T-helper 2 cell treated with Interferon-gamma antibody and Interleukin-4, amounts not matched to agents 5 μg/mL and 100 μg/mL, for 36 hours (primary cell): ENCODE results near the gene WDR45B.

Source experiments
- DNase-seq: peaks from one replicate; pipeline ENCODE4 v3.0.0; 2021; ENCODE audit warnings: low spot score
- H3K27ac Mint-ChIP-seq: one replicate; pipeline ENCODE4 v1.8.0; 2021; ENCODE audit warnings: mild to moderate bottlenecking, mixed read lengths
- H3K27me3 Mint-ChIP-seq: one replicate; pipeline ENCODE4 v1.8.0; 2021; ENCODE audit warnings: low read depth, mixed read lengths
- H3K36me3 Mint-ChIP-seq: one replicate; pipeline ENCODE4 v1.8.0; 2021; ENCODE audit warnings: low read depth, mixed read lengths
- H3K4me1 Mint-ChIP-seq: one replicate; pipeline ENCODE4 v1.8.0; 2021; ENCODE audit warnings: low read depth, mixed read lengths
- H3K4me3 Mint-ChIP-seq: one replicate; pipeline ENCODE4 v1.8.0; 2022; ENCODE audit warnings: mild to moderate bottlenecking, moderate library complexity, mixed read lengths
- H3K9me3 Mint-ChIP-seq: one replicate; pipeline ENCODE4 v1.8.0; 2021; ENCODE audit warnings: mixed read lengths

Gene WDR45B

DNA sequence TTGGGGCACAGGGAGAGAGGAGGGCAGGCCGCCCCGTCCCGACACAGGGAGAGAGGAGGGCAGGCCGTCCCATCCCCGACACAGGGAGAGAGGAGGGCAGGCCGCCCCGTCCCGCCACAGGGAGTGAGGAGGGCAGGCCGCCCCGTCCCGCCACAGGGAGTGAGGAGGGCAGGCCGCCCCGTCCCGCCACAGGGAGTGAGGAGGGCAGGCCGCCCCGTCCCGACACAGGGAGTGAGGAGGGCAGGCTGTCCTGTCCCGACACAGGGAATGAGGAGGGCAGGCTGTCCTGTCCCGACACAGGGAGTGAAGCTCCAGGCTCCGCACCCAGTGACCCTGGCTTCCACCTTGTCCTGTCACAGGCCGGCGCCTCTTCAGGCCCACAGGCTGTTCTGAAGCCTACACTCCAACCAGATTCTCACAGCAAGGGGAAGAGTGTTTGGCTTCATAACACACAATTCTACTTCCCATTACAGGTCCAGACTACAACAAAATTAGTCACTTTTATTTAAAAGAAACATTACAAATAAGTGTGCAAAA is 34.1 kb downstream of the WDR45B start:
- Mint-ChIP-seq H3K27ac (no peak overlapping the region), H3K9me3 (no peaks in the 10 kb centered on the region), H3K4me1 (no peaks in the 10 kb centered on the region), H3K36me3 (peaks cover 47% of the 10 kb centered on the region), H3K4me3 (no peak overlapping the region), H3K27me3 (no peaks in the 10 kb centered on the region)
- no peak for DNase-seq

DNA sequence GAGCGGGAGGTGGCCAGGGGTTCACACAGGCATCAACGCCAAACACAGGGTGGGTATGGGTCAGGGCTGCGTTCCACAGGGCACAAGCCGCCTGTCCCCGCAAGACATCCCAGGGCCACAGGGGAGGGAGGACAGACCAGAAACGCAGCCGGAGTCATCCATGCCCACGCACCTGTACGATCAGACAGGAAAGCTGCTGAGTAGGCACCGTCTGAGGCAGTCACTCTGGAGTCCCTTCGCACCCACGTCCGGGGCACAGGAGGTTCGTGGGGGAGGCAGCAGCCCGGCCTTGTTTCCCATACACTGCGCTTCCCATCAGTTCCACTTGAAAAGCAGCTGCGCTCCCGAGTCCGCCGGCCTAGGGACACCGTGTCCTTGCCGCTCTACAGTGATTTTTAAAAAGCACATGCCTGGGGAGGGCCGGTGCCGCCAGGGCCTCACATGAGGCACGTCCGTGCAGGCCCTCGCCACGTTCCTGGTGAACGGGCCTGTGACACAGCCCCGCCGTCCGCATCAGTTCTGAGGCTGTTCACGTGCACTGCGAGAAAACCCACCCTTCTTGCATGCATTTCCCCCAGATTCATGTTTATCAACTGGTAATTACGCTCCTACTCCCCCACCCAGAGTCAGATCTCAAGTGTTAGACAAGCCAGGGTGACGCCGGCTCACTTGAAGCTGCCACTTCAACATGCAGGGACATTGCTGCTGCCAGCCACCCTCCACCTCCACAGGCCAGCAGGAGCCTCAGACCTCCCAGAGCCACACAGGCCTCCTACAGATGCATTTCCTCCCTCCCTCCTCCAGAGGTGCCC is 34.8 kb downstream of the WDR45B start:
- Mint-ChIP-seq H3K27ac (no peak overlapping the region), H3K4me1 (no peaks in the 10 kb centered on the region), H3K9me3 (no peaks in the 10 kb centered on the region), H3K27me3 (no peaks in the 10 kb centered on the region), H3K36me3 (peaks cover 41% of the 10 kb centered on the region), H3K4me3 (no peak overlapping the region)
- DNase-seq, result no peak

- Mint-ChIP-seq H3K9me3 (no peaks in the 10 kb centered on the region), H3K4me3 (no peak overlapping the region), H3K4me1 (no peaks in the 10 kb centered on the region), H3K27me3 (no peaks in the 10 kb centered on the region), H3K27ac (no peak overlapping the region), H3K36me3 (peaks cover 40% of the 10 kb centered on the region)
- no peak for DNase-seq
These were observed 36.8 kb downstream of the WDR45B start for GRCh38 chr17:82611140-82612058.

DNA sequence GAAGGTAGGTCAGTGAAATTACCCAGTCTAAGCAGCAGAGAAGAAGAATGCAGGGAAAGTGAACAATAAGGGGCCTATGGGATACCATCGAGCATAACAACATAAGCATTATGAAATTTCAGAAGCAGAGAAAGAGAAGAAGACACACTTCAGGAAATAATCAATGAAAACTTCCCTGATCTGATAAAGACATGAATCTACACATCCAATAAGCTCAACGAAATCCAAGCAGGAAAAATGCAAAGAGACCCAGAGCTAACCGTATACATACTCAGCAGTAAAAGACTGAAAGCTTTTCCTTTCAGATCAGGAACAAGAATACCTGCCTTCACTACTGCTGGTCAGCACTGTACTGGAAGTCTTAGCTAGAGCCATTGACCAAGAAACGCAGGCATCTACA is 38.6 kb downstream of the WDR45B start:
- H3K27me3 Mint-ChIP-seq, result no peaks in the 10 kb centered on the region
- H3K36me3 Mint-ChIP-seq, result peaks cover 43% of the 10 kb centered on the region
- no peak overlapping the region for H3K4me3 Mint-ChIP-seq
- no peak overlapping the region for H3K27ac Mint-ChIP-seq
- no peaks in the 10 kb centered on the region for H3K9me3 Mint-ChIP-seq
- DNase-seq, result no peak
- peaks cover 2% of the 10 kb centered on the region for H3K4me1 Mint-ChIP-seq

DNA sequence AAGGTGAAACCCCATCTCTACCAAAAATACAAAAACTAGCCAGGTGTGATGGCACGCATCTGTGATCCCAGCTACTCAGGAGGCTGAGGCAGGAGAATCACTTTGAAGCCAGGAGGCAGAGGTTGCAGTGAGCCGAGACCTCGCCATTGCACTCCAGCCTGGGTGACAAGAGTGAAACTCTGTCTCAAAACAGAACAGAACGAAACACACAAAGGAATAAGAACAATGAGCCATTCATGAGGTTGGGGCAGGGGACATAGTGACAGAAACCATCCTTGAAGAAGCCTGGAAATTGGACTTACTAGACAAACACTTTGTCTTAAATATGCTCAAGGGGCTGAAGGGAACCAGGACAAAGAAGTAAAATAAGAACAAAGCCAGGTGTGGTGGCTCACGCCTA is 39.4 kb downstream of the WDR45B start:
- peaks cover 47% of the 10 kb centered on the region for H3K36me3 Mint-ChIP-seq
- no peaks in the 10 kb centered on the region for H3K27me3 Mint-ChIP-seq
- no peak overlapping the region for H3K4me3 Mint-ChIP-seq
- DNase-seq, result no peak
- peak overlapping the region; percentile 13 for H3K27ac Mint-ChIP-seq
- peaks cover 7% of the 10 kb centered on the region for H3K4me1 Mint-ChIP-seq
- no peaks in the 10 kb centered on the region for H3K9me3 Mint-ChIP-seq

DNA sequence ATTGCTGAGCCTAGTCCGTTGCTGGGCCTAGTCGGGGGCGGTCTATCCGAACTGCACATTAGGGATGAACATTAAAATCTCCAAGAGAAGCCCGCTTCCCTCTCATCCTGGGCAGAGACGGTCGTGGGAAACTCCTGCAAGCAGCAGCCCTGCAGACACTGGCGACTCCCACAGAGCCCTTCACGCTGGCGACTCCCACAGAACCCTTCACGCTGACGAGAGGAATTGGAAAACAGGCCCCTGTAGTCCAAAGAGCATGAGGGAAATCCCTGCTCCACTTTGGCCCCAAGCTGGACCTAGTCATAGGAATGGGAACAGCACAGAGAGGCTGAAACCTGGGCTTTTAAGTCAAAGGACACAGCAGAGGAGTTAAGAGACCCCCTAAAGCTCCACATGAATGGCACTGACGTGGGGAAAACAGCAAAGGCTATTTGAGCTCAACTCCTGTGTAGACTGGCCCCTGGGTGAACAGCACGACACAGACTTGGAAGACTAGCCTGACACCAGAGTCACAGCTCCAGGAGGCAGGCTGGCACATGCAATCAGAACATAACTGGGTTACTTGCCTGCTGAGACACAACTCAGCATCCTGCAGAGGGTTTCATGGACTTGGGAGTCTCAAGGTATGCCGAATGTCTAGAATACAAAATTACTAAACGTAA is 42.2 kb downstream of the WDR45B start:
- Mint-ChIP-seq H3K27me3 (no peaks in the 10 kb centered on the region), H3K9me3 (no peaks in the 10 kb centered on the region), H3K36me3 (peaks cover 57% of the 10 kb centered on the region), H3K4me3 (no peak overlapping the region), H3K27ac (no peak overlapping the region), H3K4me1 (peaks cover 13% of the 10 kb centered on the region)
- no peak for DNase-seq

DNA sequence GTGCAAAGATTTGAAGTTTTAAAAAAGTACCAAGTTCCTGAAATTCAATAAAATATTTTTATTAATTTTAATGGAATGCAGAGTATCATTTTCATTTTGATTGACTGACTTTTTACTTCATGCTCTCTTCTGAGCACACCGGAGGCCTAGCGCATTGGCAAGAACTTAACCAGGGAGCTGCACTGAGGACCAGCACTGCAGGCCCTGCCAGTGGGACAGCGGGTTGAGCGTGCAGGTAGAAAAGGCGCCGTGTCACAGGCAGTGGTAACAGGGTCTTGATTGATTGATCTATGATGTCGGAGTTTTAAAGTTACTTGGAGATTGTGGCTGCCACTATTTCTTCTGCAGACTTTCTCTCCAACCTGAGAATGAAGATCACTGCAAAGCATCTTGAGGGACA is 43.7 kb downstream of the WDR45B start:
- no peaks in the 10 kb centered on the region for H3K9me3 Mint-ChIP-seq
- no peak overlapping the region for H3K4me3 Mint-ChIP-seq
- H3K4me1 Mint-ChIP-seq, result peaks cover 13% of the 10 kb centered on the region
- DNase-seq, result no peak
- H3K36me3 Mint-ChIP-seq, result peaks cover 53% of the 10 kb centered on the region
- H3K27ac Mint-ChIP-seq, result peak overlapping the region; percentile 75
- no peaks in the 10 kb centered on the region for H3K27me3 Mint-ChIP-seq

- no peaks in the 10 kb centered on the region for H3K9me3 Mint-ChIP-seq
- H3K4me3 Mint-ChIP-seq, result no peak overlapping the region
- peaks cover 13% of the 10 kb centered on the region for H3K4me1 Mint-ChIP-seq
- H3K36me3 Mint-ChIP-seq, result peaks cover 51% of the 10 kb centered on the region
- DNase-seq, result peak; percentile 45
- H3K27ac Mint-ChIP-seq, result peak overlapping the region; percentile 75
- H3K27me3 Mint-ChIP-seq, result no peaks in the 10 kb centered on the region
These were observed 44.2 kb downstream of the WDR45B start for GRCh38 chr17:82603981-82604448.

GRCh38 chr17:82602986-82603710 is 45.1 kb downstream of the WDR45B start:
- H3K4me3 Mint-ChIP-seq, result no peak overlapping the region
- no peaks in the 10 kb centered on the region for H3K27me3 Mint-ChIP-seq
- H3K36me3 Mint-ChIP-seq, result peaks cover 52% of the 10 kb centered on the region
- DNase-seq, result no peak
- H3K9me3 Mint-ChIP-seq, result no peaks in the 10 kb centered on the region
- H3K27ac Mint-ChIP-seq, result peak overlapping the region; percentile 75
- peaks cover 13% of the 10 kb centered on the region for H3K4me1 Mint-ChIP-seq

DNA sequence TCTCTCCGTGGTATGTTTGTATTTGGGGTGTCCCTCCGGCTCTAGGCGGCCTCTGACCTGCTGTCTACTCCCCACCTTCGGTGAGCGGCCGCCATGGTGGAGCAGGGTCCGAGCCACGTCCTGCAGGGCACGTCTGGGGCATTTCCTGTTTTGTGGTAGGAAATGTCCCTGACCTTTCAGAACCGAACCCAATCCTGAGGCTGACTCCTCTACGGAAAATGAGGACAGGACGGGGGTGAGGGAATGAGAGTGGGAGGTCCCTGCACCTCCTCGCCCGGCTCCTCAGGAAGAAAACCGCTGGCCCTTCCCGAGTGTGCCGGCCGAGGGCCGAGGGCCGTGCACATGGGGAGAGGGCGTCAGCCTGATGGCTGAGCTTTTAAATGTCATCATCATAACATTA is 45.8 kb downstream of the WDR45B start:
- Mint-ChIP-seq H3K36me3 (peaks cover 56% of the 10 kb centered on the region), H3K27me3 (no peaks in the 10 kb centered on the region), H3K9me3 (no peaks in the 10 kb centered on the region), H3K27ac (no peak overlapping the region), H3K4me1 (peaks cover 13% of the 10 kb centered on the region), H3K4me3 (no peak overlapping the region)
- DNase-seq, result no peak

- peaks cover 57% of the 10 kb centered on the region for H3K36me3 Mint-ChIP-seq
- no peaks in the 10 kb centered on the region for H3K9me3 Mint-ChIP-seq
- H3K4me1 Mint-ChIP-seq, result peaks cover 13% of the 10 kb centered on the region
- no peak overlapping the region for H3K4me3 Mint-ChIP-seq
- no peak overlapping the region for H3K27ac Mint-ChIP-seq
- no peaks in the 10 kb centered on the region for H3K27me3 Mint-ChIP-seq
- no peak for DNase-seq
These were observed 46.7 kb downstream of the WDR45B start for GRCh38 chr17:82601447-82602000.

DNA sequence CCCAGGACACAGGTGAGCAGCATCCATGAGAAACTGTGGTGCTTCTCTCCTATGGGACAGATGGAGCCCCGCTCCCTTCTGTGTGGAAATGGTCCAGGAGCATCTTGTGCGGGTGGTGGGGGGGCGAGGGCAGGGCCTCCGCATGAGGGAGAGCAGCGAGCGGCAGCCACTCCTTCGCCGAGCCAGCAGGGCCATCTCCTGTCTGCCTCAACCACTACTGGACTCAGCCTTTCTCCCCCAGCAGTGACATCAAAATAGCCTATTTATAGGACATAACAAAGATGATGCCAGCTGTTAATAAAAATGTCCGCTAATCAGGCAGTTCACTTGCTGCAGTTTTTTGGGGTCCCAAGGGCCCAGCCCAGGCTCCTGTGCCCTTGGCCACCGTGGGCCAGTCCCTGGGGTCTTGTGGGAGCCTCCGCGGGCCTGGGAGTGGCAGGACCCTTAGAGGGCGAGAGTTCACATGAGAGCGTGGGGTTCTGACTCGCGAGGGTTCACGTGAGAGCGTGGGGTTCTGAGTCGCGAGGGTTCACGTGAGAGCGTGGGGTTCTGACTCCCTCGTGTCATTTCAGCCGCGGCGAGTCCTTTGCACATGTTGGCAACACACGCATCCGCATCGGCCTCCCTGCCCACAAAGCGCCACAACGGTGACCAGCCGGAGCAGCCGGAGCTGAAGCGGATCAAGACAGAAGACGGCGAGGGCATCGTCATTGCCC is 47.4 kb downstream of the WDR45B start:
- Mint-ChIP-seq H3K27me3 (no peaks in the 10 kb centered on the region), H3K4me1 (peaks cover 13% of the 10 kb centered on the region), H3K9me3 (no peaks in the 10 kb centered on the region), H3K36me3 (peaks cover 54% of the 10 kb centered on the region), H3K27ac (no peak overlapping the region), H3K4me3 (no peak overlapping the region)
- DNase-seq, result no peak
